GM21825 (cell line): ENCODE data around the gene FLT4.

Source experiments
- ATAC-seq: cut with Tn5 transposase; IDR thresholded peaks from one replicate; pipeline ENCODE4 v1.9.1; 2021; ENCODE audit warnings: mild to moderate bottlenecking, moderate library complexity; ENCODE audit not compliant: unreplicated experiment

Gene FLT4

GRCh38 chr5:180594311-180595045 lies 54.9 kb downstream of the FLT4 start:
- ATAC-seq, result no peak

GRCh38 chr5:180593446-180594206 lies 55.8 kb downstream of the FLT4 start:
- no peak for ATAC-seq

- ATAC-seq, result no peak
These were observed 57.2 kb downstream of the FLT4 start for GRCh38 chr5:180592176-180592575.

- ATAC-seq, result no peak
These were observed 58.0 kb downstream of the FLT4 start, which contains the start of gene SCGB3A1 for GRCh38 chr5:180591311-180591887. Gene SCGB3A1 (minus strand): TSS chr5:180591499. CDS start chr5:180591462, 37 bp downstream.

GRCh38 chr5:180590543-180591310 lies 58.7 kb downstream of the FLT4 start:
- no peak for ATAC-seq

- ATAC-seq, result no peak
These were observed 59.4 kb downstream of the FLT4 start for GRCh38 chr5:180589771-180590542.

GRCh38 chr5:180586870-180587269 lies 62.5 kb downstream of the FLT4 start:
- ATAC-seq, result no peak

- ATAC-seq, result no peak
These were observed 63.2 kb downstream of the FLT4 start for GRCh38 chr5:180586204-180586603.

- ATAC-seq, result no peak
These were observed 65.7 kb downstream of the FLT4 start for GRCh38 chr5:180583738-180584137.

- no peak for ATAC-seq
These were observed 68.7 kb downstream of the FLT4 start for GRCh38 chr5:180580681-180581080.

- ATAC-seq, result no peak
These were observed 73.8 kb downstream of the FLT4 start for GRCh38 chr5:180575571-180575970.

- no peak for ATAC-seq
These were observed 80.5 kb downstream of the FLT4 start for GRCh38 chr5:180568914-180569313.

GRCh38 chr5:180563994-180564393 lies 85.4 kb downstream of the FLT4 start:
- no peak for ATAC-seq

GRCh38 chr5:180558232-180558631 lies 91.2 kb downstream of the FLT4 start:
- no peak for ATAC-seq

- ATAC-seq, result no peak
These were observed 92.1 kb downstream of the FLT4 start for GRCh38 chr5:180557217-180557809.

- ATAC-seq, result no peak
These were observed 94.1 kb downstream of the FLT4 start for GRCh38 chr5:180555168-180555921.

- no peak for ATAC-seq
These were observed 95.9 kb downstream of the FLT4 start for GRCh38 chr5:180553530-180553929.
